HepG2 (cell line): ENCODE measurements around the gene CTIF. TPM values are rescaled to one million over a fixed set of nuclear protein-coding genes. Genes with fewer than 3 reads are reported as not detected.

Source experiments
- BHLHE40 ChIP-seq: IDR thresholded peaks from 2 replicates; pipeline ENCODE4 v1.6.1; 2011; ENCODE audit warnings: low read length, improper control_type of control experiment
- ELF1 ChIP-seq: sonication (generic); formaldehyde crosslinking; IDR thresholded peaks from 2 replicates; pipeline ENCODE4 v1.4.0; 2020; ENCODE audit warnings: missing genetic modification reagents
- JDP2 ChIP-seq: sonication (generic); formaldehyde crosslinking; IDR thresholded peaks from 2 replicates; pipeline ENCODE4 v1.8.1; 2022; ENCODE audit warnings: missing genetic modification reagents, borderline replicate concordance
- JUND ChIP-seq: sonication (generic); formaldehyde crosslinking; IDR thresholded peaks from 2 replicates; pipeline ENCODE4 v1.8.0; 2022; ENCODE audit warnings: mild to moderate bottlenecking, missing genetic modification reagents
- PPARG ChIP-seq: conservative IDR thresholded peaks from 2 replicates; pipeline ENCODE4 v1.6.1; 2016; ENCODE audit warnings: missing biosample characterization, missing genetic modification reagents
- REPIN1 ChIP-seq: sonication (generic); formaldehyde crosslinking; IDR thresholded peaks from 2 replicates; pipeline ENCODE4 v1.8.0; 2022; ENCODE audit warnings: missing genetic modification reagents, low read depth, mild to moderate bottlenecking, borderline replicate concordance
- SRSF4 ChIP-seq: fragments of 200-400 bp; formaldehyde crosslinking; IDR thresholded peaks from one replicate; pipeline ENCODE4 v1.6.1; 2018; ENCODE audit warnings: mild to moderate bottlenecking, low read depth, low read length, moderate library complexity; ENCODE audit not compliant: poor library complexity, severe bottlenecking
- TSC22D2 ChIP-seq: sonication (generic); formaldehyde crosslinking; IDR thresholded peaks from 2 replicates; pipeline ENCODE4 v1.5.1; 2020; ENCODE audit warnings: missing genetic modification reagents, mild to moderate bottlenecking, borderline replicate concordance
- ZNF138 ChIP-seq: sonication (generic); formaldehyde crosslinking; IDR thresholded peaks from 2 replicates; pipeline ENCODE4 v1.5.0; 2020; ENCODE audit warnings: mild to moderate bottlenecking, low read depth, missing genetic modification reagents
- ZNF446 ChIP-seq: sonication (generic); formaldehyde crosslinking; IDR thresholded peaks from 2 replicates; pipeline ENCODE4 v1.5.0; 2020; ENCODE audit warnings: mild to moderate bottlenecking, missing genetic modification reagents
- ZNF816 ChIP-seq: sonication (generic); formaldehyde crosslinking; IDR thresholded peaks from 2 replicates; pipeline ENCODE4 v1.8.0; 2022; ENCODE audit warnings: missing genetic modification reagents, mild to moderate bottlenecking, borderline replicate concordance
- polyA plus RNA-seq, 8 experiments: library from polyadenylated mRNA; depleted of rRNA in 3 of 8; stranded (reverse) in 7 of 8; unstranded in 1 of 8; fragments of >200 nt; fragmentation: Illumina TruSeq in 4 of 8; extraction: Trizol in 4 of 8; gene quantifications; 2 replicates each; pipeline versions ENCODE4 v1.2.1 to v1.2.3, GENCODE V29; 2011 to 2016; ENCODE audit warnings: low read depth in 4 of 8, missing spikeins in 1 of 8, mixed read lengths in 1 of 8; ENCODE audit not compliant: insufficient read depth in 1 of 8
- total RNA-seq, 5 experiments: library from RNA; depleted of rRNA; stranded (reverse); fragments of >200 nt; fragmentation: Illumina TruSeq; extraction: Trizol; gene quantifications; 2 replicates each; pipeline ENCODE4 v1.2.3, GENCODE V29; 2016; ENCODE audit warnings: low read depth in 1 of 5
- TF ChIP-seq, protein P1 (sequence below): sonication (generic); formaldehyde crosslinking; IDR thresholded peaks from 2 replicates; pipeline ENCODE4 v1.5.1; 2020; ENCODE audit warnings: mild to moderate bottlenecking, missing genetic modification reagents, borderline replicate concordance
- TF ChIP-seq, protein P2 (sequence below): sonication (generic); formaldehyde crosslinking; IDR thresholded peaks from 2 replicates; pipeline ENCODE4 v1.4.0; 2020; ENCODE audit warnings: missing genetic modification reagents
- TF ChIP-seq, protein P3 (sequence below): sonication (generic); formaldehyde crosslinking; IDR thresholded peaks from 2 replicates; pipeline ENCODE4 v1.4.0; 2020; ENCODE audit warnings: mild to moderate bottlenecking, missing genetic modification reagents, borderline replicate concordance
- TF ChIP-seq, protein P4 (sequence below): sonication (generic); formaldehyde crosslinking; IDR thresholded peaks from 2 replicates; pipeline ENCODE4 v1.8.0; 2022; ENCODE audit warnings: missing genetic modification reagents, mild to moderate bottlenecking, borderline replicate concordance
- TF ChIP-seq, protein P5 (sequence below): sonication (generic); formaldehyde crosslinking; IDR thresholded peaks from 2 replicates; pipeline ENCODE4 v1.8.1; 2023; ENCODE audit warnings: mild to moderate bottlenecking, missing genetic modification reagents
- TF ChIP-seq, protein P6 (sequence below): sonication (generic); formaldehyde crosslinking; IDR thresholded peaks from 2 replicates; pipeline ENCODE4 v1.4.0; 2020; ENCODE audit warnings: mild to moderate bottlenecking, missing genetic modification reagents

Gene CTIF
- total and polyA plus RNA-seq, 2 of the 13 experiments (the other 11 are each of a cell fraction or from before 2014, with no cell fraction given): 18.2 to 28.0 TPM

DNA sequence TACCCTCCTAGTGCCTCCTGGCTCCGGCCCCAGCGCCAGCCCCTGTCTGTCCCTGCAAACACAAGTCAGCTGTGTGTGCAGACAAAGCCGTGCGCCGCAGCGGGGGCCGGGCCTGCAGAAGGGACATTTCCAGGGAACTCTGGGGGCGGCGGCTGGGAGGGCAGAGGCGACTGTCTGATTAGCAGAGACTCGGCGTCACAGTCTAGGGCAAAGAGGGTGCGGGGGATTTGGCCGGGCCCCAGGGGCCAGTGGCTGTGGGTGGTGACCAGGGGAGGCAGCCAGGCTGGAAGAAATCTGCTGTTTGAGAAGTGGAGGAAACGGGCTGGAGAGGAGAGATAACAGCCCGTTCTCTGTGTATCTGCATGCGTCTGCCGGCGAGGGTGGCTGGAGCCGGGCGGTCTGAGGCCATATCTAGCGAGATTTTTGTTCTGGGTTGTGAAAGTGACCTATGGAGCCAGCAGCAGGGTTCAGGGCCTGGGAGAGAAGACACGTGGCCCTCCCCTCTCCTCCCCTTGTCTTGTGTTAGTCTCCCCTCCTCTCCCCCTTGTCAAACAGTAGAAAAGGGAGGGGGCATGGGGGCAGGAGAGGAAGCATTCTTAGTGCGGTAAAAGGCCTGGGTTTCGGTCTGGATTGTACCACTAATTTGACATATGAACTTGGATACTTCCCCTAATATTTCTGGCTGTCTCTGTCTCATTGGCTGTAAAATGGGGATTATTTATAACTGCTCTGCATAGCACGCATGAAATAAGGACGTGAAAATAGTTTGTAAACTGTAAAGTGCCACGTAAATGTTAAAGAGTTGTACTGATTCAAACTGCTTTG lies 242.5 kb downstream of the CTIF start (continued):
- TF ChIP-seq, protein P1, sequence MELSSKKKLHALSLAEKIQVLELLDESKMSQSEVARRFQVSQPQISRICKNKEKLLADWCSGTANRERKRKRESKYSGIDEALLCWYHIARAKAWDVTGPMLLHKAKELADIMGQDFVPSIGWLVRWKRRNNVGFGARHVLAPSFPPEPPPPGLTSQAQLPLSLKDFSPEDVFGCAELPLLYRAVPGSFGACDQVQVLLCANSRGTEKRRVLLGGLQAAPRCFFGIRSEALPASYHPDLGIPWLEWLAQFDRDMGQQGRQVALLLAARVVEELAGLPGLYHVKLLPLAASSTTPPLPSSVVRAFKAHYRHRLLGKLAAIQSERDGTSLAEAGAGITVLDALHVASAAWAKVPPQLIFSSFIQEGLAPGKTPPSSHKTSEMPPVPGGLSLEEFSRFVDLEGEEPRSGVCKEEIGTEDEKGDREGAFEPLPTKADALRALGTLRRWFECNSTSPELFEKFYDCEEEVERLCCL (CRISPR knock-in tag): no peak
- TF ChIP-seq ZNF816 (CRISPR knock-in tag) (no peak), TSC22D2 (CRISPR knock-in tag) (no peak), ELF1 (CRISPR knock-in tag) (0 out of 2 replicates have a peak, but pooled peaks have one; percentile 5), PPARG (CRISPR knock-in tag) (no peak), REPIN1 (CRISPR knock-in tag) (peak; percentile 27; the same call in 1 of the 2 replicates), ZNF138 (CRISPR knock-in tag) (no peak), BHLHE40 (no peak), JDP2 (CRISPR knock-in tag) (no peak; the same call in 1 of the 2 replicates), JUND (CRISPR knock-in tag) (no peak), ZNF446 (CRISPR knock-in tag) (no peak), SRSF4 (no peak)
- TF ChIP-seq, protein P2, sequence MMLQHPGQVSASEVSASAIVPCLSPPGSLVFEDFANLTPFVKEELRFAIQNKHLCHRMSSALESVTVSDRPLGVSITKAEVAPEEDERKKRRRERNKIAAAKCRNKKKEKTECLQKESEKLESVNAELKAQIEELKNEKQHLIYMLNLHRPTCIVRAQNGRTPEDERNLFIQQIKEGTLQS (CRISPR knock-in tag): no peak
- TF ChIP-seq, protein P3, sequence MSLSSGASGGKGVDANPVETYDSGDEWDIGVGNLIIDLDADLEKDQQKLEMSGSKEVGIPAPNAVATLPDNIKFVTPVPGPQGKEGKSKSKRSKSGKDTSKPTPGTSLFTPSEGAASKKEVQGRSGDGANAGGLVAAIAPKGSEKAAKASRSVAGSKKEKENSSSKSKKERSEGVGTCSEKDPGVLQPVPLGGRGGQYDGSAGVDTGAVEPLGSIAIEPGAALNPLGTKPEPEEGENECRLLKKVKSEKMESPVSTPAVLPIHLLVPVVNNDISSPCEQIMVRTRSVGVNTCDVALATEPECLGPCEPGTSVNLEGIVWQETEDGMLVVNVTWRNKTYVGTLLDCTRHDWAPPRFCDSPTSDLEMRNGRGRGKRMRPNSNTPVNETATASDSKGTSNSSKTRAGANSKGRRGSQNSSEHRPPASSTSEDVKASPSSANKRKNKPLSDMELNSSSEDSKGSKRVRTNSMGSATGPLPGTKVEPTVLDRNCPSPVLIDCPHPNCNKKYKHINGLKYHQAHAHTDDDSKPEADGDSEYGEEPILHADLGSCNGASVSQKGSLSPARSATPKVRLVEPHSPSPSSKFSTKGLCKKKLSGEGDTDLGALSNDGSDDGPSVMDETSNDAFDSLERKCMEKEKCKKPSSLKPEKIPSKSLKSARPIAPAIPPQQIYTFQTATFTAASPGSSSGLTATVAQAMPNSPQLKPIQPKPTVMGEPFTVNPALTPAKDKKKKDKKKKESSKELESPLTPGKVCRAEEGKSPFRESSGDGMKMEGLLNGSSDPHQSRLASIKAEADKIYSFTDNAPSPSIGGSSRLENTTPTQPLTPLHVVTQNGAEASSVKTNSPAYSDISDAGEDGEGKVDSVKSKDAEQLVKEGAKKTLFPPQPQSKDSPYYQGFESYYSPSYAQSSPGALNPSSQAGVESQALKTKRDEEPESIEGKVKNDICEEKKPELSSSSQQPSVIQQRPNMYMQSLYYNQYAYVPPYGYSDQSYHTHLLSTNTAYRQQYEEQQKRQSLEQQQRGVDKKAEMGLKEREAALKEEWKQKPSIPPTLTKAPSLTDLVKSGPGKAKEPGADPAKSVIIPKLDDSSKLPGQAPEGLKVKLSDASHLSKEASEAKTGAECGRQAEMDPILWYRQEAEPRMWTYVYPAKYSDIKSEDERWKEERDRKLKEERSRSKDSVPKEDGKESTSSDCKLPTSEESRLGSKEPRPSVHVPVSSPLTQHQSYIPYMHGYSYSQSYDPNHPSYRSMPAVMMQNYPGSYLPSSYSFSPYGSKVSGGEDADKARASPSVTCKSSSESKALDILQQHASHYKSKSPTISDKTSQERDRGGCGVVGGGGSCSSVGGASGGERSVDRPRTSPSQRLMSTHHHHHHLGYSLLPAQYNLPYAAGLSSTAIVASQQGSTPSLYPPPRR: peak; percentile 58; the same call in 1 of the 2 replicates
- TF ChIP-seq, protein P4, sequence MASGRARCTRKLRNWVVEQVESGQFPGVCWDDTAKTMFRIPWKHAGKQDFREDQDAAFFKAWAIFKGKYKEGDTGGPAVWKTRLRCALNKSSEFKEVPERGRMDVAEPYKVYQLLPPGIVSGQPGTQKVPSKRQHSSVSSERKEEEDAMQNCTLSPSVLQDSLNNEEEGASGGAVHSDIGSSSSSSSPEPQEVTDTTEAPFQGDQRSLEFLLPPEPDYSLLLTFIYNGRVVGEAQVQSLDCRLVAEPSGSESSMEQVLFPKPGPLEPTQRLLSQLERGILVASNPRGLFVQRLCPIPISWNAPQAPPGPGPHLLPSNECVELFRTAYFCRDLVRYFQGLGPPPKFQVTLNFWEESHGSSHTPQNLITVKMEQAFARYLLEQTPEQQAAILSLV (CRISPR knock-in tag): no peak
- TF ChIP-seq, protein P5, sequence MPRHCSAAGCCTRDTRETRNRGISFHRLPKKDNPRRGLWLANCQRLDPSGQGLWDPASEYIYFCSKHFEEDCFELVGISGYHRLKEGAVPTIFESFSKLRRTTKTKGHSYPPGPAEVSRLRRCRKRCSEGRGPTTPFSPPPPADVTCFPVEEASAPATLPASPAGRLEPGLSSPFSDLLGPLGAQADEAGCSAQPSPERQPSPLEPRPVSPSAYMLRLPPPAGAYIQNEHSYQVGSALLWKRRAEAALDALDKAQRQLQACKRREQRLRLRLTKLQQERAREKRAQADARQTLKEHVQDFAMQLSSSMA (CRISPR knock-in tag): 0 out of 2 replicates have a peak, but pooled peaks have one; percentile 31
- TF ChIP-seq, protein P6, sequence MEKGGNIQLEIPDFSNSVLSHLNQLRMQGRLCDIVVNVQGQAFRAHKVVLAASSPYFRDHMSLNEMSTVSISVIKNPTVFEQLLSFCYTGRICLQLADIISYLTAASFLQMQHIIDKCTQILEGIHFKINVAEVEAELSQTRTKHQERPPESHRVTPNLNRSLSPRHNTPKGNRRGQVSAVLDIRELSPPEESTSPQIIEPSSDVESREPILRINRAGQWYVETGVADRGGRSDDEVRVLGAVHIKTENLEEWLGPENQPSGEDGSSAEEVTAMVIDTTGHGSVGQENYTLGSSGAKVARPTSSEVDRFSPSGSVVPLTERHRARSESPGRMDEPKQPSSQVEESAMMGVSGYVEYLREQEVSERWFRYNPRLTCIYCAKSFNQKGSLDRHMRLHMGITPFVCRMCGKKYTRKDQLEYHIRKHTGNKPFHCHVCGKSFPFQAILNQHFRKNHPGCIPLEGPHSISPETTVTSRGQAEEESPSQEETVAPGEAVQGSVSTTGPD (CRISPR knock-in tag): no peak
